ENCODE measurements around the gene METRN. TPM values are rescaled to one million over a fixed set of nuclear protein-coding genes. Genes with fewer than 3 reads are reported as not detected.

The METRN gene
- total RNA-seq, 2 experiments from 2014 or later: 2.6 to 3.2 TPM

- no peak for ATAC-seq (ENCODE audit: poor library complexity)
- intact Hi-C loops (cut with DNase I, micrococcal nuclease): no loop called here
These were observed 47.8 kb downstream of the METRN start for GRCh38 chr16:762595-763268.

GRCh38 chr16:763369-764183 lies 48.7 kb downstream of the METRN start:
- Mint-ChIP-seq H3K27ac (no peak overlapping the region), H3K27me3 (no peaks in the 10 kb centered on the region)
- ATAC-seq (ENCODE audit: poor library complexity): no peak

More at GRCh38 chr16:762595-763268, 47.8 kb downstream of the METRN start:
- H3K27ac ChIP-seq (ENCODE audit: low read depth in 1 of 2, low read length in 2 of 2): no peak overlapping the region
- CTCF ChIA-PET: no interaction called here
- no peaks in the 10 kb centered on the region for H3K27me3 ChIP-seq (ENCODE audit: control insufficient read depth in 1 of 2, insufficient read depth in 2 of 2, low read length in 2 of 2)
- no peak overlapping the region for H3K4me3 Mint-ChIP-seq
- H3K36me3 ChIP-seq (ENCODE audit: insufficient read depth, low read length): no peaks in the 10 kb centered on the region
- peak in 2 of 14 experiments; percentile 4 to 12 for DNase-seq
- no peak overlapping the region for H3K4me3 ChIP-seq (ENCODE audit: low read length)
- POLR2A ChIA-PET: no interaction called here
- no peaks in the 10 kb centered on the region for H3K9me3 ChIP-seq (ENCODE audit: control insufficient read depth in 1 of 2, insufficient read depth in 1 of 2, low read length in 2 of 2)
- no peaks in the 10 kb centered on the region for H3K27me3 Mint-ChIP-seq
- H3K36me3 Mint-ChIP-seq (ENCODE audit: low read depth): no peaks in the 10 kb centered on the region
- H3K9me3 Mint-ChIP-seq: no peaks in the 10 kb centered on the region
- no peaks in the 10 kb centered on the region for H3K4me1 Mint-ChIP-seq (ENCODE audit: low read depth)
- TF ChIP-seq, protein P1, sequence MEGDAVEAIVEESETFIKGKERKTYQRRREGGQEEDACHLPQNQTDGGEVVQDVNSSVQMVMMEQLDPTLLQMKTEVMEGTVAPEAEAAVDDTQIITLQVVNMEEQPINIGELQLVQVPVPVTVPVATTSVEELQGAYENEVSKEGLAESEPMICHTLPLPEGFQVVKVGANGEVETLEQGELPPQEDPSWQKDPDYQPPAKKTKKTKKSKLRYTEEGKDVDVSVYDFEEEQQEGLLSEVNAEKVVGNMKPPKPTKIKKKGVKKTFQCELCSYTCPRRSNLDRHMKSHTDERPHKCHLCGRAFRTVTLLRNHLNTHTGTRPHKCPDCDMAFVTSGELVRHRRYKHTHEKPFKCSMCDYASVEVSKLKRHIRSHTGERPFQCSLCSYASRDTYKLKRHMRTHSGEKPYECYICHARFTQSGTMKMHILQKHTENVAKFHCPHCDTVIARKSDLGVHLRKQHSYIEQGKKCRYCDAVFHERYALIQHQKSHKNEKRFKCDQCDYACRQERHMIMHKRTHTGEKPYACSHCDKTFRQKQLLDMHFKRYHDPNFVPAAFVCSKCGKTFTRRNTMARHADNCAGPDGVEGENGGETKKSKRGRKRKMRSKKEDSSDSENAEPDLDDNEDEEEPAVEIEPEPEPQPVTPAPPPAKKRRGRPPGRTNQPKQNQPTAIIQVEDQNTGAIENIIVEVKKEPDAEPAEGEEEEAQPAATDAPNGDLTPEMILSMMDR (IDR thresholded peaks at IDR 0.05): no peak
- no peak overlapping the region for H3K27ac Mint-ChIP-seq
- no peaks in the 10 kb centered on the region for H3K4me1 ChIP-seq (ENCODE audit: insufficient read depth, low read length)

DNA sequence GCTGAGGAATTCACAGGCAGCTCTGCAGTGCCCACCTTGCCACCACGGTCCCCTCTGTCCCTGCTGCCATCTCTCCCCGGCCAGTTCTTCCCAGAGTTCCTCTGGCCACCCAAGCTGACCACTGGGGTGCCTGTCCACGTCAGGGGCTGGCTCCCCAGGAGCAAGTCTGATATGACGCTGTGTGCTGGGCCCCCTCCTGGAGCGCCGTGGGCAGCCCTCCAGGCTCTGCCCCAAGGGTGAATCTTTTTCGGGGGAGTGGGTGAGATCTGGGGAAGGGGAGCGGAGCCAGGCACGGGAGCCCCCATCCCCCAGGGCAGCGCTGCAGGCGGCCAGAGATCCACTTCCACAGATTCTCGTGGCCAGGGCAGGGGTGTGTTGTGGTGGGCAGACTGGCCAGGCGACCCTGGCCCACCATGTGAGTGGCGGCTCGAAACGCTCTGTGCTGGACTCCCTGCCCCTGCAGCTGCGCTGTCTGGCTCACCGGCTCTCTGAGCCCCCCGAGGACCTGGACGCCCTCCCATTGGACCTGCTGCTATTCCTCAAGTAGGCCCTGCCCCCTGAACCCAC lies 49.3 kb downstream of the METRN start:
- no peaks in the 10 kb centered on the region for H3K36me3 Mint-ChIP-seq (ENCODE audit: low read depth)
- no peaks in the 10 kb centered on the region for H3K4me1 Mint-ChIP-seq (ENCODE audit: low read depth)
- intact Hi-C loops (cut with DNase I, micrococcal nuclease): no loop called here
- H3K27me3 Mint-ChIP-seq: no peaks in the 10 kb centered on the region
- H3K27ac Mint-ChIP-seq: no peak overlapping the region
- H3K4me3 Mint-ChIP-seq: no peak overlapping the region
- TF ChIP-seq, protein P1 (IDR thresholded peaks at IDR 0.05): no peak
- ChIA-PET POLR2A (no interaction called here), CTCF (no interaction called here)
- DNase-seq (peak in 1 of 14 experiments; percentile 8), ATAC-seq (ENCODE audit: poor library complexity) (no peak)
- Histone ChIP-seq H3K4me3 (ENCODE audit: low read length) (no peak overlapping the region), H3K27ac (ENCODE audit: low read depth in 1 of 2, low read length in 2 of 2) (no peak overlapping the region), H3K36me3 (ENCODE audit: insufficient read depth, low read length) (no peaks in the 10 kb centered on the region), H3K27me3 (ENCODE audit: control insufficient read depth in 1 of 2, insufficient read depth in 2 of 2, low read length in 2 of 2) (peaks cover 0 to 1% of the 10 kb centered on the region in 2 experiments), H3K4me1 (ENCODE audit: insufficient read depth, low read length) (no peaks in the 10 kb centered on the region), H3K9me3 (ENCODE audit: control insufficient read depth in 1 of 2, insufficient read depth in 1 of 2, low read length in 2 of 2) (no peaks in the 10 kb centered on the region)
- no peaks in the 10 kb centered on the region for H3K9me3 Mint-ChIP-seq

More at GRCh38 chr16:763369-764183, 48.7 kb downstream of the METRN start:
- no peaks in the 10 kb centered on the region for H3K27me3 ChIP-seq (ENCODE audit: control insufficient read depth in 1 of 2, insufficient read depth in 2 of 2, low read length in 2 of 2)
- no peaks in the 10 kb centered on the region for H3K36me3 ChIP-seq (ENCODE audit: insufficient read depth, low read length)
- no peaks in the 10 kb centered on the region for H3K4me1 ChIP-seq (ENCODE audit: insufficient read depth, low read length)
- no peaks in the 10 kb centered on the region for H3K9me3 Mint-ChIP-seq
- no peaks in the 10 kb centered on the region for H3K4me1 Mint-ChIP-seq (ENCODE audit: low read depth)
- ChIA-PET POLR2A (no interaction called here), CTCF (no interaction called here)
- peak in 1 of 14 experiments; percentile 22 for DNase-seq
- no peak overlapping the region for H3K4me3 Mint-ChIP-seq
- TF ChIP-seq, protein P1 (IDR thresholded peaks at IDR 0.05): no peak
- H3K27ac ChIP-seq (ENCODE audit: low read depth in 1 of 2, low read length in 2 of 2): no peak overlapping the region
- no peaks in the 10 kb centered on the region for H3K36me3 Mint-ChIP-seq (ENCODE audit: low read depth)
- no peak overlapping the region for H3K4me3 ChIP-seq (ENCODE audit: low read length)
- intact Hi-C loops (cut with DNase I, micrococcal nuclease): no loop called here
- H3K9me3 ChIP-seq (ENCODE audit: control insufficient read depth in 1 of 2, insufficient read depth in 1 of 2, low read length in 2 of 2): no peaks in the 10 kb centered on the region
